T-helper 9 cell (primary cell): ENCODE data around the gene UMODL1.
"Not testable (repeated sequence)": the region's sequence is repeated elsewhere in the genome, so short reads cannot be mapped to it uniquely, and the experiment has no call there.

ENCODE experiments used
- DNase-seq: peaks from one replicate; pipeline ENCODE4 v3.0.0-alpha.2; 2020

Gene UMODL1

DNA sequence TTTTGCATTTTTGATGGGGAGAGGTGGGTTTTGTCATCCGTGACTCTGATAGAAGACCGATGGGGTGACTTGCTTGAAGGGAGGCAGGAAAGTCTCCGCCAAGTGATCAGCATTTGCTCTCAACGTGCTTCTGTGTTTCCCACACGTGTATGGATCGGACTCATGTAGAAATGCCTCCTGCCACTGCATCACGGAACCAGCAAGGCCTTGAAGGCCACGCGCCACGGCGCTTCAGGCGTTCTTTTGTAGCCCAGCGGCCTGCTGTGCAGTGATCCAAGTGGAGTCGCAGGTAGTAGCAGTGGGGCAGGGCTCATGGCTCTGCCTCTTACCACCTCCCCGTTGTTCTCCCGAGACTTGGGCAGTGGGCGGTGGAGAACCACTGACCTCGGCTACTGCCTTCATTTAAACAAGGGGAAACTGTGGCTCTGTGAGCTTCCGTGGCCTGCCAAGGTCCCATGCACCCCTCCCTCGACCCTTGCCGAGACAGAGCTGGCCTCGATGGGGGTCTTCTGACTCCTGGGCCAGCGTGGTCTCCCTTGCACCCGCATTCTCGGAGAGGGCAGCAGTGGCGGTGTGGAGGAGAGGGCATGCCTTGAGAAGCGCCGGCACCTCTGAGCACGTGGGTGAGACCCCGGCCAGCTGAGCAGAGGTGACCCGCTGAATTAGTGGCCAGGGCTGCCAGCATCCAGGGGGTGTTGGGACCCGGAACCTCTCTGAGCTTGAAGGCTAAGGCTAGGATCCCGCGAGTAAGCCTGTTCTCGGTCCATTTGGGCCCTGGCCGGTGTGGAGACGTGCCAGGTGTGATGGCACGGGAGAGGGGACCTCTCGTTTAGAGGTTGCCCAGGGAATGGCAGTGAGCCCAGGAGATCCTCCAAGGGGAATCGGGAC lies 101.7 kb downstream of the UMODL1 start:
- DNase-seq, result no peak

DNA sequence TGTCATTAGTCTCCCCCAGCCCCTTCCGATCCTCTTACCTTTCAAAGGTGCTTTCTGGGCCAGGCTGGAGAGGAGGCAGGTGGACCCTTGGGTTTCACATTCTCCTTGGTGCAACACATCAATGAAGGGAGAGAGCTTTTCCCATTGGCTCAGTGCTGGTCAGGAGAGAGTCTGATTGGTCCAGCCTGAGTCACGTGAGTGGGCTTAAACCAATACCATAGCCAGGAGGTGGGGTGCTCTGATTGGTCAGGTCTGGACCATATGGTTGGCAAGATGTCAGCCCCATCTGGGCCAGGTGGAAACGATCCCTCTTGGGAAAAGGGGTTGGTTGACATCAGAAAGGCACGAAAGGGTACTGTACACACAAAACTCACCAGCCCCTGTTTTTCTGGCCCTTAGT lies 103.1 kb downstream of the UMODL1 start:
- DNase-seq, result no peak

DNA sequence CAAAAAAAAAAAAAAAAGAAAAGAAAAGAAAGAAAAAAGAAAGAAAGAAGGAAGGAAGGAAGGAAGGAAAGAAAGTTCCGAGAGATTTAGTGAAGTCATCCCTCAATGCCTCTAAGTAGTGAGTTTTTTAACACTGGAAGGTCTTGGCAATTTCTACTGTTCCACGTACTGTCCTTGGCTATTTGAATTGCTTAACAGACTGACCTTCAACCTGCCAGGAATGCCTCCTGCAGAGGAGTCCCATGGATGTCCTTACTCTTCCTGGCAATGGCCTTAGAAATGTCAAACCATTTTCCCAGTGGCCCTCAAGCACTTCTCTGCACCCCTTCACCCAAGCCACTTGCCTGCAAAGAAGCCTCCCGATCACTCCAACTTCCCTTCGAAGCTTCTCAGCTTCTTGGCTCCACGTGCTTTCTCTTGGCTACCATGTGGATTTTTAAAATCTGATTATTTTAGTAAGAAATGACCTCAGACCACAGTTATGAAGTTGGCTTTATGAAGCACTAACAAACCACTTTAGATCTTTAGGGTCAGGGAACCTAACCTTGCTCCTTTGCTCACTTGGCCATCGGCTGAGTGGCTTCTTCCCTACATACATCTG lies 104.1 kb downstream of the UMODL1 start:
- no peak for DNase-seq

DNA sequence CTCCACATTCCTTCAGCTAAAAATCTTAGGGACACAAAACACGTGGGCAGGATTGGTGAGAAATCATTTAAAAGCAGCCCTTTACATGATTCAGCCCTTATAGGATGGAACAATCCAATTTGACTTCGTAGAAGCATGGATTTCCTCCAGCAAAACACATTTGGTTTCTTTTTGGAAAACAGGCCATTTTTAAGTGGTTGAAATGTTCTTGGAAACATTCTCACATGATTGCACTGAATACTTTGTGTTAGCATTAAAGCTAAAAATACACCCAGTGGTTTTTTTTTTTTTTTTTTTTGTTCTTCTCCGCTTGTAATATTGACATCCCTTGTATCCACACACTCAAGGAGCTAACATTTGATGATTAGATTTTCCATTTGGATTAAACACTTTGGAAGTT lies 105.7 kb downstream of the UMODL1 start:
- DNase-seq, result no peak

DNA sequence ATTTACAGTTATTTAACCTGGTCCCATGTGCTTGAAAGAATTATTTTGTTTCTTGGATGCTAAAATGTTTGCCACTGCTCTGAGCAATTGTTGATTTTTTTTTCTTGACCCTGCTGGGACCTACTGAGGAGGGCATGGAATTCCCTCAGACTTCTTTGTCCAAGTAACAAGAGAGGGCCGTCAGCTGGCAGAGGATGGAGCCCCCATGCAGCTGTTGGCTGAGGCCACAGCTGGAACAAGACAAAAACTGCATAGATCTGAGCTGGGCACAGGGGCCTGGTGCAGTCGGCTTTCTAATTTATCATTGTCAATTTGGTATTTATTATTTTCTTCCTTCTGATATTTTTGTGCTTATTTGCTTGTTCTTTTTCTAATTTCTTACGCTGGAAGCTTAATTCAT lies 108.2 kb downstream of the UMODL1 start:
- DNase-seq, result no peak

DNA sequence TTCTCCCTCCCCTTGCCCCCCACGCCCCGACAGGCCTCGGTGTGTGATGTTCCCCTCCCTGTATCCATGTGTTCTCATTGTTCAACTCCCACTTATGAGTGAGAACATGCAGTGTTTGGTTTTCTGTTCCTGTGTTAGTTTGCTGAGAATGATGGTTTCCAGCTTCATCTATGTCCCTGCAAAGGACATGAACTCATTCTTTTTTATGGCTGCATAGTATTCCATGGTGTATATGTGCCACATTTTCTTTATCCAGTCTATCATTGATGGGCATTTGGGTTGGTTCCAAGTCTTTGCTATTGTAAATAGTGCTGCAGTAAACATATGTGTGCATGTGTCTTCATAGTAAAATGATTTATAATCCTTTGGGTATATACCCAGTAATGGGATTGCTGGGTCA lies 108.9 kb downstream of the UMODL1 start:
- not testable (repeated sequence) for DNase-seq

DNA sequence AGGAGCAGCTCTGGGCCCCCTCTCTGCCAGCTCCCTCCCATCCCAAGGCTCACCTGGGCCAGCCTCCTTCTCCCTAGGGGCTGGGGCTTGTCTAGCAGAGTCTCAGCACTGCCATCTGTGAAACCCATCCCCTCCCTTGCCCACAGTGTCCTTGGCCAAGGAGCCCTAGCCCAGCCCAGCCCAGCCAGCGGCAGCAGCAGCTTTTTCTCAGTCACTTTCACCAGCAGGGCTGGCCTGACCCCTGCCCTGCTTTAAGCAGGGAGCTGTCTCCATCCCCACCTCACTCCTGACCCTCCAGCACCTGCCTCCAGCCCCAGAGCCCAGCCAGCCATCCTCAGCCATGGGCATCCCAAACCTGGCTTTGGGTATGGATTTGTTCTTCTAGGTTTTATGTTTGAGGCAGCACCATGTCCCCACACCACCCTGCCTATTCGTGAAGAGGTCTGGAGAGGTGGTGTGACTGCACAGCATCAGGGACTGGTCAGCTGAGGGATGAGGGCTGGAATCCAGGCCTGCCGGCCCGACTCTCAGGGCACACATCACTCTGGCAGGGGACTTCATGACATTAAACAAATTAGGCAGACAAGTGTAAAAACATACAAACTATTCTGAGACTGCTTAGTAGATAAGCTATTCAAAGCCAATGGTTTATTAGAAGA lies 111.7 kb downstream of the UMODL1 start:
- no peak for DNase-seq

DNA sequence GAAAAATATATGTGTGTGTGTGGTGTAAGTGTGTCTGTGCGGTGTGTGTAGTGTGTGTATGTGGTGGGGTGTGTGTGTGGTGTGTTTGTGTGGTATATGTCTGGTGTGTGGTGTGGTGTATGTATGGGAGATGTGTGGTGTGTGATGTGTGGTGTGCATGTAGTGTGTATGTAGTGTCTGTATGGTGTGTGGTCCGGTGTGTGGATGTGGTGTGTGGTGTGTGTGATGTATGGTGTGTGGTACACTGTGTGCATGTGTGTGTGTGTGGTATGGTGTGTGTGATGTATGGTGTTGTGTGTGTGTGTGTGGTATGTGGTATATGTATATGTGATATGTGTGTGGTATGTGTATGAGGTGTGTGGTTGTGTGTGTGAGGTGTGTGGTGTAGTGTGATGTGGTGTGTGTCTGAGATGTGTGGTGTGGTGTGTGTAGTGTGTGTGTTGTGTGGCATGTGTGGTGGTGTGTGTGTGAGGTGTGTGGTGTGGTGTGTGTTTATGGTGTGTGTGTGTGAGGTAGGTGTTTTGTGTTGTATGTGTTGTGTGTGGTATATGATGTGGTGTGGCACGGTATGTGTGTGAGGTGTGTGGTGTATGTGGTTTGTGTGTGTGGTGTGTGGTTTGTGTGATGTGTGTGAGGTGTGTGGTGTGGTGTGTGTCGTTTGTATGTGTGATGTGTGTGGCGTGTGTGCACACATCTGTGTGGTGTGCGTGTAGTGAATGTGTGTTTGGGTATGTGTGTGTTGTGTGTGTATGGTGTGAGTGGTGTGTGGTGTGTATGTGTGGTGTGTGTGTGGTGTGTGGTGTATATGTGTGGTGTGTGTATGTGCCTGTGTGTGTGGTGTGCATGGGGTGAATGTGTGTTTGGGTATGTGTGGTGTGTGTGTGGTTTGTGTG lies 112.5 kb downstream of the UMODL1 start:
- DNase-seq, result no peak

DNA sequence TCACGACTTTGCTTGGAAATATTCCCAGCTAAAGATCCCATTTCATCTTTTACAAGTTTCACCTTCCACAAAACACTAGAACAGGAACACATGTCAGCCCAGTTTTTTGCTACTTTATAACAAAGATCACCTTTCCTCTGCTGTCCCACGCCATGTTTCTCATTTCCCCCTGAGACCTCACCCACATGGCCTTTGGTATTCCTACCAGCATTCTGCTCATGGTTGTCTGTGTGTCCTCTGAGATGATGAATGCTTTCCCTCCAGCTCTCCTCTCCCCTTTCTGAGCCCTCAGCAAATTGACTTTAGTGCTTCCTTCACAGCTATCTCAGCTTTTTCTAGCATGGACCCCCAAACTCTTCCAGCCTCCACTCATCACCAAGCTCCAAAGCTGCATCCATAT lies 115.5 kb downstream of the UMODL1 start:
- no peak for DNase-seq

DNA sequence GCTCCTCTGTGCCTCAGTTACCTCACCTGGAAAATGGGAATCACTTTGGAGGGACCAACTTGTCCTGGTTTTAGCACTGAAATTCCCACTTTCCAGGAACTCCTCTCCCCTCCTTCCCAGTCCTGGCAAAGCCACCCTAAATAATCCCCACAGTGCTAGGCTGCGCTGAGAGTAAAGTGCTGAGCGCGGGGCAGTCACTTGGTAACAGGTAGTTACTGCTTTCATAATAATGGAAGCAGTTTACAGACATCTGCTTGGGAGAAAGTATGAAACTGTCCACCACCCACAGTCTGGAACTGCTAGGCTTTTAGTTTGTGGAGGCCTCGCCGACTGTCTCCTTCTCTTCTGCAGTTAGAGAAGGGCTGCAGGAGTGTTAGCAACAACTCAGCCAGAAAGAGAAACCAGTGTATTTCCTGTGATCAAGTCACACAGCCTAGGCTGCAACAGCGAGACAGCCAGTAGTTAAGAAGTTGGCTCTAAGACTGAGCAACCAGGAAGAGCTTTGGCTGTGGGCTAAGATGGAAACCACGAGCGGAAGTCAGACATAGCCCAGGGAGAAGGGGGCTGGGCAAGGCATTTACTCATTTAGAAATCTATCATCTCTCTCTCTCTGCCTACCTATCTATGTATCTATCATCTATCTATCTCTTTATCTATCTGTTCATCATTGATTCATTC lies 117.0 kb downstream of the UMODL1 start:
- DNase-seq, result peak; percentile 69

DNA sequence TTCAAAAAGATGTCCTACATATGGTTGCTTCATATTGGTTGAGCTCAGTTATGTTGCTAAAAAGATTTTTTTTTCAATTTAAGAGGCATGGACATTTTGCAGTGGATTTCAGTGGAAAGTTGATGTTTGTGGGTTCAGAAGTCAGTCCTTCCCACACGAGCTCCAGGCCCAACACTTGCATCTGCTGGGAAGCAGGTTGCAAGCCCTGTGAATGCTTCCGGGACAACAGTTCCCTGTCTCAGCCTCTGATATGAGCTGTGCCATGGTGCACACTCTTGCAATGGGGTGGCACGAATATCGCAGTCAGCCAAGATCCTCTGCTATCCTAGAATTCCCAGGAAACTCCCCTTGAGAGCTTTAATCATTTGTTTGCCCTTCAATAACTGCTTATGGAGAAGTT lies 117.5 kb downstream of the UMODL1 start:
- DNase-seq, result no peak

DNA sequence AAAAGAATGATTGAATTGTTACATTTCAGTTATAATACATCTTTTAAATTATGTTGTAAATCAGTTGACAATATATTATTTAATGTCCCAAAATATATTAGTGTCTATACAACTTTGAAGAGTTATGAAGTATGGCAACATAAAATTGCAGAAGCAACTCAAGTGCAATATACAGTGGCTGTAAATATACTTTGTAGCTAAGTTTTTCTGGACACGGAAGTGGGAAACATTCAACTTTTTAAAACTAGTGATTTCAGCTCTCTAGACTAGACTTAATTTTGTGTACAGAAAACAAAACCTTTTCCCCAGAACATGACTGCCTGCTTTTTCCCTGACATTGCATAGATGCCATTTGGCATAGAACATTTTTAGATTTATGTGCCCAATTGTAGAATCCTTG lies 118.3 kb downstream of the UMODL1 start:
- DNase-seq, result no peak

DNA sequence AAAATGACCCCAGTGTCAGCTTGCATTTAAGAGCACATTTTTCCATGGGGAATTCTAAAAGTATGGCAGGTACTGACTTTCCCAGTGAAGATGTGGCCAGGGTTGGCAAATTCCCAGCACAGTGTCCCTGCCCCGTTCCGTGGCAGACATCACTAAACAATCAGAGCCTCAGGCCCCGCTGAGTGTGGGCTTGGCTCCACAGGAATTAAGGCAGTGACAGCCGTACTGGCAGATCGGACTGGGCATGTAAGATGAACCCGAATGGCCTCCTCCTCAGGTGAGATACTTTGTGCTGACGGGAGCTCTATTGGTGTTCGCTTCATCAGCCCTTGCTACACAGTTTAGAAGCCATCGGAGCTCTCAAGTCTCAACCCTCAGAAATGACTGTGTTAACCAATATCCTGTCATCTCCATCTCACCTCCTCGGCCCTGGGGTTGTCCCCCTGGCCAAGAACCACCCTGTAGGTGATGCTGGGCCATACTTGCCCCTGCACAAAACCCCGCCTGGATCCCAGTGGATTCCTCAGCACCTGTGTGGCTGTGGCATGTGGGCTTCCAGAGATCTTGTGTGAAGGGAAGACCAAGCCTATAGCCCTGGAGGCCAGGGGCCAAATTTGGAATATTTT lies 118.9 kb downstream of the UMODL1 start:
- DNase-seq, result no peak

DNA sequence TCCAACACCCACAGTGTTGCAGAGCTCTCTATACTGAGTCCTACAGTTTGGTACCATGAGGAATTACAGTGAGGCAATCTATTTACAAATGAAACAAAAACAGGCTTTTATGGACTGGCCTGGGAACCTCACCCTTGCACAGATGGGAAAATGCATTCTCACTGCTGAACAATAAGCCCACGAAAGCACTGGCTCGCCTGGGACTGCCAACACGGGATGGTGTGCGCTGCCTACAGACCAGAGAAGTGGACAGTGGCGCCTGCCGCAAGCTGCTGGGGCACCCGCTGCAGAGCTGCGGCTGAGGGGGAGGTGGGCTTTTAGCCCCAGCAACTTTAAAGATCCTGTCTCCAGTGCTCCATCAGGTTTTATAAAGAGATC lies 119.4 kb downstream of the UMODL1 start:
- DNase-seq, result no peak

DNA sequence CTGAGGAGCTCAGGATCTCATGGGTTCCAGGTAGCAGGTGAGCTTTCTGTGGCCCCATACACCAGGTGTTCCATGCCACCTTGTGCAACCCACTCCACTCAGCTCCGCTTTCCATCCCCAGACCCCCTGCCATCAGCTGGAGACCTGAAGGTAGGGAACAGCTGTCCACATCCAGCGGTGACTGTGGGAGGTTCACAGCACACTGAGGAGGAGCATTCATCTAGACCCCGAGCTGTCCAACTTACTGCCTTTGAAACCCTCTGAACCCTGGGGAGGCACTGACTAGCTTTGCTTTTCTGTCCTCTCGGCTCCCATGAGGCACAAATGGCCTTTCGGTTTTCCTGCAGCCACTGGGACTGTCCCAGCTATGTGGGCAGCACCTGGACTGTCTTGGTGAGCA lies 119.9 kb downstream of the UMODL1 start:
- no peak for DNase-seq

DNA sequence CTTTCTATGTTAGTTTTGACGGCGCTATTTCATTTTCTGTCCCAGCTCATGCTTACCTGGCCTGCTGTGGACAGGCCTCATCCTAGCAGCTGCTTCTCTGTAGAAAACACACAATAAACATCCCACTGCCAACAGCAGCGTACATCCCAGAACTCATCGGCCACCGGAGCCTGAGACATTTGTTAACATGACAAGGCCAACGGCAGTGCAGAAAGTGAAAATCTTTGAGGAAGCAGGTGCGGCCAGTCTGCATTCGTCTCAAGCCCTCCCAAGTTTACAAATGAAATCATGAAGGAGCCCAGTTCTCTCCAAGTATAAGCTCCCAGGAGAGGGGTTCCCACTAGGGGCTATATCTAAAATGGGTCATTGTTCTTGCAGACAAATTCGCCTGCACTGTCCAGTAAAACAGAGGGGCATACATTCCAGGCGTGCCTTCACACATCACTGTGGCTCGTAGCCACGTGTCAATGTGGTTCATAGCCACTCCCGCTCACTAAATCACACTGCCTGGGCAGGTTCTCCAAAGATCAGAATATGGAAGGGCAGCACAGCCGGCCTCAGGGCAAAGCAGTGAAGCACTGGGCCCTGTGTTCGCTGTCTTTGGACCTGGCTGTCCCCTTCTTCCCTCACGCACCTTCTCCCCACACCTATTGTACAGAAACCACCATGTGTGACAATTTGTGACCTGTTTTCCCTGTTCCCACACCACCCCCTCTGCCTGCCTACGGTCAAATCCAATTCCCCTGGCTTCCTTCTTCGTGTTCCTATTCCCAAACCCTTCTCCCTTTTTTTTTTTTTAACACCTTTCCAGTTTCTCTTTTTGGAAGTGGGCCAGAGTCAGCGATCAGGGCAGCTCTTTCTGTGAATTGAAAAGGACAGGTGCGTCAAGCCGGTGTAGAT lies 120.8 kb downstream of the UMODL1 start:
- DNase-seq, result no peak
